Measurements from ENCODE around the gene ZNF225. TPM values are rescaled to one million over a fixed set of nuclear protein-coding genes. Genes with fewer than 3 reads are reported as not detected.
"Not testable (repeated sequence)": the region's sequence is repeated elsewhere in the genome, so short reads cannot be mapped to it uniquely, and the experiment has no call there.

The ZNF225 gene
- total RNA-seq, 1 experiment from 2014 or later = 3.5 TPM

DNA sequence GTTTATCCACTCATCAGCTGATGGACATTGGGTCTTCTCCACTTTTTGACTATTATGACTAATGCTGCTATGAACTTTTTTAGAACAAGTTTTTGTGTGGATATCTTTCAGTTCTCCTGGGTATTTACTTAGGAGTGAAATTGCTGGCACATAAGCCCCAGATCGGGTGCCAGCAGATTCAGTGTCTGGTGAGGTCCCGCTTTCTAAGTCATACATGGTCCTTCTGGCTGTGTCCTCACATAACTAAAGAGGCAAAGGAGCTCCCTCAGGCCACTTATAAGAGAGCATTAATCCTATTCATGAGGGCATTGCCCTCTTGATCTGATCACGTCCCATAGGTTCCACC is 51.1 kb downstream of the ZNF225 start:
- peak overlapping the region; percentile 73 to 94 for H3K4me3 ChIP-seq (ENCODE audit: low read depth in 2 of 2, low read length in 2 of 2)
- peak overlapping the region; percentile 96 for H3K27ac ChIP-seq (ENCODE audit: low read length)
- ChIA-PET POLR2A (no interaction called here), CTCF (no interaction called here)
- DNase-seq (ENCODE audit: low read depth, low spot score) (no peak), ATAC-seq (no peak)
- H3K36me3 ChIP-seq (ENCODE audit: control insufficient read depth, insufficient read depth, low read length) = peaks cover 2% of the 10 kb centered on the region
- intact Hi-C loops (cut with micrococcal nuclease; ENCODE audit: unreplicated experiment) = no loop called here
- no TSS peak for BruUV-seq (replicated peaks)
- H3K9me3 ChIP-seq (ENCODE audit: control insufficient read depth, insufficient read depth, low read depth, low read length) = peaks cover 21% of the 10 kb centered on the region; the same call in 1 of the 2 replicates
- no peaks in the 10 kb centered on the region for H3K4me1 ChIP-seq (ENCODE audit: control insufficient read depth, insufficient read depth, low read length)
- no peaks in the 10 kb centered on the region for H3K27me3 ChIP-seq (ENCODE audit: control insufficient read depth, insufficient read depth, low read length)
- in situ Hi-C loops (cut with HindIII; ENCODE audit: low pct_unique_long_range_greater_than_20kb, low sequenced_read_pairs) = no loop called here
- TF ChIP-seq, protein P1, sequence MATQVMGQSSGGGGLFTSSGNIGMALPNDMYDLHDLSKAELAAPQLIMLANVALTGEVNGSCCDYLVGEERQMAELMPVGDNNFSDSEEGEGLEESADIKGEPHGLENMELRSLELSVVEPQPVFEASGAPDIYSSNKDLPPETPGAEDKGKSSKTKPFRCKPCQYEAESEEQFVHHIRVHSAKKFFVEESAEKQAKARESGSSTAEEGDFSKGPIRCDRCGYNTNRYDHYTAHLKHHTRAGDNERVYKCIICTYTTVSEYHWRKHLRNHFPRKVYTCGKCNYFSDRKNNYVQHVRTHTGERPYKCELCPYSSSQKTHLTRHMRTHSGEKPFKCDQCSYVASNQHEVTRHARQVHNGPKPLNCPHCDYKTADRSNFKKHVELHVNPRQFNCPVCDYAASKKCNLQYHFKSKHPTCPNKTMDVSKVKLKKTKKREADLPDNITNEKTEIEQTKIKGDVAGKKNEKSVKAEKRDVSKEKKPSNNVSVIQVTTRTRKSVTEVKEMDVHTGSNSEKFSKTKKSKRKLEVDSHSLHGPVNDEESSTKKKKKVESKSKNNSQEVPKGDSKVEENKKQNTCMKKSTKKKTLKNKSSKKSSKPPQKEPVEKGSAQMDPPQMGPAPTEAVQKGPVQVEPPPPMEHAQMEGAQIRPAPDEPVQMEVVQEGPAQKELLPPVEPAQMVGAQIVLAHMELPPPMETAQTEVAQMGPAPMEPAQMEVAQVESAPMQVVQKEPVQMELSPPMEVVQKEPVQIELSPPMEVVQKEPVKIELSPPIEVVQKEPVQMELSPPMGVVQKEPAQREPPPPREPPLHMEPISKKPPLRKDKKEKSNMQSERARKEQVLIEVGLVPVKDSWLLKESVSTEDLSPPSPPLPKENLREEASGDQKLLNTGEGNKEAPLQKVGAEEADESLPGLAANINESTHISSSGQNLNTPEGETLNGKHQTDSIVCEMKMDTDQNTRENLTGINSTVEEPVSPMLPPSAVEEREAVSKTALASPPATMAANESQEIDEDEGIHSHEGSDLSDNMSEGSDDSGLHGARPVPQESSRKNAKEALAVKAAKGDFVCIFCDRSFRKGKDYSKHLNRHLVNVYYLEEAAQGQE (IDR thresholded peaks at IDR 0.05; ENCODE audit: insufficient read depth in 1 of 2, low read depth in 2 of 2, low read length in 1 of 2) = no peak
- TF ChIP-seq POLR2AphosphoS5 (IDR thresholded peaks at IDR 0.05; ENCODE audit: low read depth, low read length) = no peak
- TF ChIP-seq TCF7L2 (IDR thresholded peaks at IDR 0.05; ENCODE audit: low read depth, low read length) = no peak
- TF ChIP-seq SIN3A (IDR thresholded peaks at IDR 0.05; ENCODE audit: borderline replicate concordance, insufficient read depth, low read depth, low read length) = no peak
- TF ChIP-seq, protein P2, sequence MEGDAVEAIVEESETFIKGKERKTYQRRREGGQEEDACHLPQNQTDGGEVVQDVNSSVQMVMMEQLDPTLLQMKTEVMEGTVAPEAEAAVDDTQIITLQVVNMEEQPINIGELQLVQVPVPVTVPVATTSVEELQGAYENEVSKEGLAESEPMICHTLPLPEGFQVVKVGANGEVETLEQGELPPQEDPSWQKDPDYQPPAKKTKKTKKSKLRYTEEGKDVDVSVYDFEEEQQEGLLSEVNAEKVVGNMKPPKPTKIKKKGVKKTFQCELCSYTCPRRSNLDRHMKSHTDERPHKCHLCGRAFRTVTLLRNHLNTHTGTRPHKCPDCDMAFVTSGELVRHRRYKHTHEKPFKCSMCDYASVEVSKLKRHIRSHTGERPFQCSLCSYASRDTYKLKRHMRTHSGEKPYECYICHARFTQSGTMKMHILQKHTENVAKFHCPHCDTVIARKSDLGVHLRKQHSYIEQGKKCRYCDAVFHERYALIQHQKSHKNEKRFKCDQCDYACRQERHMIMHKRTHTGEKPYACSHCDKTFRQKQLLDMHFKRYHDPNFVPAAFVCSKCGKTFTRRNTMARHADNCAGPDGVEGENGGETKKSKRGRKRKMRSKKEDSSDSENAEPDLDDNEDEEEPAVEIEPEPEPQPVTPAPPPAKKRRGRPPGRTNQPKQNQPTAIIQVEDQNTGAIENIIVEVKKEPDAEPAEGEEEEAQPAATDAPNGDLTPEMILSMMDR (IDR thresholded peaks at IDR 0.05) = no peak

DNA sequence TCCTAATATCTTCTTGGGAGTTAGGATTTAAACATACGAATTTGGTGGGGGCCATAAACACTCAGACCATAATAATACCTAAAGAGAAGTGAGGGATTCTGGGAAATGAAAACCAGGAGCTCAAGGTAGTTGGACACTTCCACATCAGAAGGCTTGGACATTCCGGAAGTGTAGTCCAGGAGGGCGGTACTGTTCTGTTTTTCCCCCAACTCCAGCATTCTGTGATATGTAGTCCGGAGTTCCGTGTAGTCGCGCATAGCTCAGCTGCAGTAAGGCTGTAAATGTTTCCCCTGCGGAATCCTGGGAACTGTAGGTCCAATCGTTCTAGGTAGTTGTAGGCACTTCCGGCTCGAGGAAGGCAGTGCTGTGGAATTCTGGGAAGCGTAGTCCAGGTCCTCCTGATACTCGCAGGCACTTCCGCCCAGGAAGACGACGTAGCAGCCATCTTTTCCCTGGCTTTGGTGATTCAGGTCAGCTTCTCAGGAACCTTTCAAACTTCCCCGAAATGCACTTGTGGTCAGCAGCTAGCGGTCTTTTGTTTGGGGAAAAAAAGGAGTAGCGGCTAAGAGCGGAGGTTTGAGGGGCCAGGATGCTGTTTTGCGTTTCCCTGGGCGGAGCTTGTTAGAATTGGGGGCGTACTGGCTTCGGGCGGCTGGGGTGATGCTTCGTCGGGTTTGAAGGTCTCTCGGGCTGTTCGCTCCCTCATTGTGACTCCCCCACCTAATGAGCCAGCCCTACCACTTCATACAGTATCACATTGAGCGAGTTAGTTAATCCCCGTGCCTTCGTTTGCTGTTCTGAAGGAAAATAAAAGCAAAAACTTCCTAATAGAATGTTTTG is 51.7 kb downstream of the ZNF225 start, which contains the start of gene ZNF226:
Gene ZNF226 (plus strand): TSS at position 428 of the 840 bp plus-strand sequence. CDS start 4,981 bp downstream, outside the sequence.
- TF ChIP-seq TCF7L2 (IDR thresholded peaks at IDR 0.05; ENCODE audit: low read depth, low read length) (no peak), POLR2AphosphoS5 (IDR thresholded peaks at IDR 0.05; ENCODE audit: low read depth, low read length) (peak; percentile 66)
- ATAC-seq (peak; percentile 99), DNase-seq (ENCODE audit: low read depth, low spot score) (peak; percentile 90)
- ChIA-PET CTCF (interaction anchor here (0.6 kb wide), 1 partner anchor 663 kb away, joined by 3 read pairs; no protein-coding TSS in a partner anchor), POLR2A (no interaction called here)
- intact Hi-C loops (cut with micrococcal nuclease; ENCODE audit: unreplicated experiment) (no loop called here), in situ Hi-C loops (cut with HindIII; ENCODE audit: low pct_unique_long_range_greater_than_20kb, low sequenced_read_pairs) (no loop called here)
- no peaks in the 10 kb centered on the region for H3K27me3 ChIP-seq (ENCODE audit: control insufficient read depth, insufficient read depth, low read length)
- no peaks in the 10 kb centered on the region for H3K4me1 ChIP-seq (ENCODE audit: control insufficient read depth, insufficient read depth, low read length)
- BruUV-seq (replicated peaks) = no TSS peak
- peak within 1 kb of the TSS; percentile 96 for H3K27ac ChIP-seq (ENCODE audit: low read length)
- H3K9me3 ChIP-seq (ENCODE audit: control insufficient read depth, insufficient read depth, low read depth, low read length) = peaks cover 26% of the 10 kb centered on the region; the same call in 1 of the 2 replicates
- H3K36me3 ChIP-seq (ENCODE audit: control insufficient read depth, insufficient read depth, low read length) = peaks cover 2% of the 10 kb centered on the region
- peak within 1 kb of the TSS; percentile 73 to 94 for H3K4me3 ChIP-seq (ENCODE audit: low read depth in 2 of 2, low read length in 2 of 2)

DNA sequence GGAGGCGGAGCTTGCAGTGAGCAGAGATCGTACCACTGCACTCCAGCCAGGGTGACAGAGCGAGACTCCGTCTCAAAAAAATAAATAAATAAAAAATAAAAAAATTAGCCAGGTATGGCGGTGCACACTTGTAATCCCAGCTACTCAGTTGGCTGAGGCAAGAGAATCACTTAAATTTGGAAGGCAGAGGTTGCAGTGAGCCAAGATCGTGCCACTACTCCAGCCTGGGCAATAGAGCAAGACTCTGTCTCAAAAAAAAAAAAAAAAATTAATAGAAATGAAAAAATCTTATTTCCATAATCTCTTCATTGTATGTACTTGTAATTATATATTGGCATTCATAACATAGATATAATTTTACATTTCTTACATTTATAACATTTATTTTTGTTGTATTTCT is 57.5 kb downstream of the ZNF225 start:
- H3K27ac ChIP-seq (ENCODE audit: low read length); intact Hi-C loops (cut with micrococcal nuclease; ENCODE audit: unreplicated experiment); in situ Hi-C loops (cut with HindIII; ENCODE audit: low pct_unique_long_range_greater_than_20kb, low sequenced_read_pairs); H3K27me3 ChIP-seq (ENCODE audit: control insufficient read depth, insufficient read depth, low read length); CTCF ChIA-PET; BruUV-seq (replicated peaks); ATAC-seq; H3K4me1 ChIP-seq (ENCODE audit: control insufficient read depth, insufficient read depth, low read length); POLR2A ChIA-PET; DNase-seq (ENCODE audit: low read depth, low spot score); H3K4me3 ChIP-seq (ENCODE audit: low read depth in 2 of 2, low read length in 2 of 2): not testable (repeated sequence)
- Histone ChIP-seq H3K9me3 (ENCODE audit: control insufficient read depth, insufficient read depth, low read depth, low read length) (peaks cover 58% of the 10 kb centered on the region; the same call in 1 of the 2 replicates), H3K36me3 (ENCODE audit: control insufficient read depth, insufficient read depth, low read length) (peaks cover 31% of the 10 kb centered on the region)

Measured in Panc1 (cell line).